GM12891 (cell line): ENCODE measurements around the gene XIAP.

ENCODE experiments used
- PAX5 ChIP-seq: IDR thresholded peaks from 2 replicates; pipeline ENCODE4 v1.6.1; 2011; ENCODE audit warnings: low read length, moderate library complexity, mild to moderate bottlenecking; ENCODE audit not compliant: insufficient read depth, severe bottlenecking
- POLR2A ChIP-seq: IDR thresholded peaks from 2 replicates; pipeline ENCODE4 v1.6.1; 2011; ENCODE audit warnings: low read depth, low read length, control low read depth
- POLR2AphosphoS5 ChIP-seq: IDR thresholded peaks from 2 replicates; pipeline ENCODE4 v1.6.1; 2011; ENCODE audit warnings: low read depth, low read length, control low read depth

GRCh38 chrX:123923211-123923610 lies 63.4 kb downstream of the XIAP start:
- TF ChIP-seq POLR2AphosphoS5 (no peak), PAX5 (no peak), POLR2A (no peak)
